Astrocyte of the spinal cord (primary cell): ENCODE results near the gene DGCR6.
"Not testable (repeated sequence)": the region's sequence is repeated elsewhere in the genome, so short reads cannot be mapped to it uniquely, and the experiment has no call there.

Experiments
- DNase-seq: peaks from one replicate; pipeline ENCODE4 v3.0.0; 2011; ENCODE audit warnings: low read depth, low spot score
- H3K4me3 ChIP-seq: 2 replicates; pipeline ENCODE4 v1.5.1; 2011; ENCODE audit warnings: low read depth, mild to moderate bottlenecking, low read length, moderate library complexity
- in situ Hi-C: cut with HindIII; loops from 2 replicates; pipeline ENCODE4 v1.10.0; 2017; ENCODE audit warnings: low sequenced_read_pairs
- TF ChIP-seq, protein P1 (sequence below): IDR thresholded peaks from 2 replicates; pipeline ENCODE4 v1.5.1; 2012; ENCODE audit warnings: low read depth, mild to moderate bottlenecking, low read length, inconsistent platforms

DGCR6 gene

DNA sequence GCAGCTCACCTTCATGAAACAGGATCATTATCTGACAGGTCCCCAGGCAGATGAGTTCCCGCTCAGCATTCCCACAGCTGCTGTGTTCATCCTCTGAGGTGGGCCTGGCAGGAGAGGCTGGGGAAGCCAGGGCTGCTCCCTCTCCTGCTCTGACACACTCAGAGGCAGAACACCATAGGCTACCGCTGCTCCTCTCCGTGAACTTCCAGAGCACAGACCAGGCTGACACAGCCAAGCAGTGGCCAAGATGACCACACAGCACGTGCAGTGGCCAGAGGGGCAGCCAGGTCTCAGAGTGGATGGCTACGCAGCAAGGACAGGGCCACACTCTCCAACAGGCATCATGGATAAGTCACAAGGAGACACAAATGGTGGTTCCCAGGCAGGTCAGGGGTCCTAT, 21.5 kb downstream of the DGCR6 start:
- no peak for DNase-seq
- in situ Hi-C loops, result no loop called here
- H3K4me3 ChIP-seq, result no peak overlapping the region
- TF ChIP-seq, protein P1, sequence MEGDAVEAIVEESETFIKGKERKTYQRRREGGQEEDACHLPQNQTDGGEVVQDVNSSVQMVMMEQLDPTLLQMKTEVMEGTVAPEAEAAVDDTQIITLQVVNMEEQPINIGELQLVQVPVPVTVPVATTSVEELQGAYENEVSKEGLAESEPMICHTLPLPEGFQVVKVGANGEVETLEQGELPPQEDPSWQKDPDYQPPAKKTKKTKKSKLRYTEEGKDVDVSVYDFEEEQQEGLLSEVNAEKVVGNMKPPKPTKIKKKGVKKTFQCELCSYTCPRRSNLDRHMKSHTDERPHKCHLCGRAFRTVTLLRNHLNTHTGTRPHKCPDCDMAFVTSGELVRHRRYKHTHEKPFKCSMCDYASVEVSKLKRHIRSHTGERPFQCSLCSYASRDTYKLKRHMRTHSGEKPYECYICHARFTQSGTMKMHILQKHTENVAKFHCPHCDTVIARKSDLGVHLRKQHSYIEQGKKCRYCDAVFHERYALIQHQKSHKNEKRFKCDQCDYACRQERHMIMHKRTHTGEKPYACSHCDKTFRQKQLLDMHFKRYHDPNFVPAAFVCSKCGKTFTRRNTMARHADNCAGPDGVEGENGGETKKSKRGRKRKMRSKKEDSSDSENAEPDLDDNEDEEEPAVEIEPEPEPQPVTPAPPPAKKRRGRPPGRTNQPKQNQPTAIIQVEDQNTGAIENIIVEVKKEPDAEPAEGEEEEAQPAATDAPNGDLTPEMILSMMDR, result no peak

DNA sequence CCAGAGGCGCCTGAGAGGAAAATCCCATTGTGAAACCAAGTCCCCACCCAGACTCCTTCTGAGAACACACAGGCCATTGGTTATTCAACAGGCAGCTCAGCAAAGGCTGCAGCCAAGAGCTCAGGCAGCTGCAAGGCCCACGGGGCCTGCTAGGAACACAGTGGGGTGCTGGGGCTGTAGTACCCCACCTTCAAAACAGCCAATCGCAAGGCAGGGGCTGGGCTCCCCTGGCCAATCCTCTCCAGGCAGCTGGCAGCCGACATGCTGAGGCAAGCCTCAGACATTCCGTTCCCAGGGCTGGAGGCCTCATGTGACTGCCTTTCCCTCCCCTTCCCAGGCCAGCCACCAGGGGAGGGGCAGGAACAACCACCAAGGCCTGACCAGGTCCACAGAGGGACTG, 23.3 kb downstream of the DGCR6 start:
- TF ChIP-seq, protein P1, result no peak
- in situ Hi-C loops, result no loop called here
- no peak for DNase-seq
- no peak overlapping the region for H3K4me3 ChIP-seq

DNA sequence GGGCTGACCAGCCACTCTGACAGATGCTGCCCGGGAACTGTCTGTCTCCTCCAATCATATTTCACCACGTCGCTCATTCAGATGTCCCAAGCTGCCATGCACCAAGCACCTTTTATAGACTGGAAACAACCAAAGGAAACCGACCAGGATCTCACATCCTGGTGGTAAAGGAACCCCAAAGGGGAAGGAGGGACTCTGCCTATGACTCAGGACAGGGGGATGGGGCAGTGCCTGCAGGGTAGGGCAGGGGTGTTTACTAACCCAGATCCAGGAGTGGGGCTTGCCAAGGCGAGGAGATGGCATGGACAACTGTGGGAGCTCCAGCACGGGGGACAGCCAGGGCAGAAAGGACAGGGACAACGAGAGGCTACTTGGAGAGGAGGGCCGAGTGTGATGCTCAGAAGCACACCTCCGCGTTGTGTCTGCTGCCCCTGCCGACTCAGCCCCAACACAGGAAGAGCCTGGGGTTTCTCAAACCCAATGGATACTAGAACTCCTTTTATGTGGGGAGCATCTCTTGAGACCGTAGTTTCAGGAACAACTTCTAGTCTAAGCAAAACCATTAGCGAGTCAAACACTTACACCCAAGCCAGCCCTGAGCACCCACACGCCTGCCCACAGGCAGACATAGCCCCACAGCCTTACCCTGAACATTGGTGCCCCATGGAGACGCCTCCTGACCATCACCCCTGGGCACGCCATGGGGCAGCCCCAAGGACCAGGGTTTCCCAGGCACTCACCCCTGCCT, 26.0 kb downstream of the DGCR6 start:
- TF ChIP-seq, protein P1, result no peak
- in situ Hi-C loops, result no loop called here

DNA sequence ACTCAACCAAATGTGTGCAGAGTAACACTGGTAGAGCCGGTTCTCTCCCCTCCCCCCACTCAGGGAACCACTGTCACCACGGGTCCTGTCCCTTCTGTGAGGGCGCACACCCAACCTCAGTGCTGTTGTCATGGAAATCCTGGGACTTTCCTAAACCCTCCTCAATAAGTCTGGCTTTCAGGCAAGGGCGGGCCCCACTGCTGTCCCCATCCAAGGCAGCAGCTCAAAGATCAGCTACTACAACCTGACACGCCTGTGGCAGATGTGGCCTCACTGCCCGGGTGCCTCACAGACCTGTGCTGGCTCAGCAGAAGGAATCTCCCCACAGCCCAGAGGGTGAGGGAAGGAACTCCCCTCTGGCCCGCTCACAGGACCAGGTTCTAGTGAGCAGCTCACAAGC, 27.8 kb downstream of the DGCR6 start:
- no peak for DNase-seq
- H3K4me3 ChIP-seq, result no peak overlapping the region
- TF ChIP-seq, protein P1, result no peak
- in situ Hi-C loops, result no loop called here

More for the DNA sequence above, 26.0 kb downstream of the DGCR6 start:
- DNase-seq, result no peak
- H3K4me3 ChIP-seq, result no peak overlapping the region

DNA sequence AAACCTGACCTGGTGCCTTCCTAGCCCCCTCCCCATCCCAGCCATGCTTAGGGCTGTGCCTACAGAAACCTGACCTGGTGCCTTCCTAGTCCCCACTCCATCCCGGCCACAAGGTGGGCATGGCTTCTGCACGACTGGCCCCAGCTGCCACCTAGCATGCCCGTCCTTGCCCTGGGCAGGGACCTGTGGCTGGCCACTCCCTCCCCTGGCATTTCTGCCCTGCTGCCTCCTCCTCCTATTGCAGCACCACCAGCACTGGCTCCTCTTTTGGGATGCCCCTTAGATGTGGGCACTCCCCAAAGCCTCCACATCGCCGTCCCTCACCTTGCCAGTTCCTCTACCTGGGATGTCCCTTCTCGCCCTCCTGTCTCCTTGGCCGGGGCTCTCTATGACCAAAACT, 28.6 kb downstream of the DGCR6 start:
- DNase-seq, H3K4me3 ChIP-seq, in situ Hi-C loops: not testable (repeated sequence)

DNA sequence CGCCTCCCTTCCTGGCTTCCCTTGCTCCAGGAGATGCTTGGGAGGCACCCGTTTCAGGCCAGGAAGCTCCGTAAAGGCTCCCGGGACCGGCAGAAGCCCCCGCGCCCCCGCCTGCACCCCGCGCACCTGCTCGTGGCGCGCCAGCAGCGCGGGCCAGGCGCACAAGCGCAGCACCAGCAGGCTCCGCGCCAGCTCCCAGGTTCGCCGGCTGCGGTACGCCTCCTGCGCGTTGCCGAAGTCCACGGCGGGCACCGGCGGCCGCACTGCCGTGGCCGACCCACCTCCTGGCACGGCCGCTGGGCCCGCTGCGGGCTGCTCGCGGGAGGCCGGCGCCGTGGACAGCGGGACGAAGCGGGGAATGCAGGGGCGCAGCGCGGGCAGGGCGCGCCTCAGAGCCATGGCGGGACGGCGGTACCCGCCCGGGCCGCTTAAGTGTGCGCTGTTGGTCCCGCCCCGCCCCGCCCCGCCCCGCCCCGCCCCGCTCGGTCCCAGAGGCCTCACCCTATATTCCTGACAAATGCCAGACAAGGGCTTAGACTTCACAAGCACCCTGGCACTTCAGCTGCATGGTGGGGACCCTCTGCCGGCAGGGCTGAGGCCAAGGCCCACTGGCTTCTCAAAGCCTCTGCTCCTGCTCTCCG, 29.9 kb downstream of the DGCR6 start, which contains the start of gene PRODH:
Gene PRODH, minus strand, starts transcription at position 405 of the 641 bp plus-strand sequence. Its CDS starts 6 bp downstream, at position 399.
- DNase-seq, result no peak
- in situ Hi-C loops, result no loop called here
- TF ChIP-seq, protein P1, result no peak
- no peak within 1 kb of the TSS for H3K4me3 ChIP-seq

DNA sequence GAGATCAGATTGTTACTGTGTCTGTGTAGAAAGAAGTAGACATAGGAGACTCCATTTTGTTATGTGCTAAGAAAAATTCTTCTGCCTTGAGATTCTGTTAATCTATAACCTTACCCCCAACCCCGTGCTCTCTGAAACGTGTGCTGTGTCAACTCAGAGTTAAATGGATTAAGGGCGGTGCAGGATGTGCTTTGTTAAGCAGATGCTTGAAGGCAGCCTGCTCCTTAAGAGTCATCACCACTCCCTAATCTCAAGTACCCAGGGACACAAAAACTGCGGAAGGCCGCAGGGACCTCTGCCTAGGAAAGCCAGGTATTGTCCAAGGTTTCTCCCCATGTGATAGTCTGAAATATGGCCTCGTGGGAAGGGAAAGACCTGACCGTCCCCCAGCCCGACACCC, 32.6 kb downstream of the DGCR6 start:
- DNase-seq, in situ Hi-C loops, H3K4me3 ChIP-seq: not testable (repeated sequence)

DNA sequence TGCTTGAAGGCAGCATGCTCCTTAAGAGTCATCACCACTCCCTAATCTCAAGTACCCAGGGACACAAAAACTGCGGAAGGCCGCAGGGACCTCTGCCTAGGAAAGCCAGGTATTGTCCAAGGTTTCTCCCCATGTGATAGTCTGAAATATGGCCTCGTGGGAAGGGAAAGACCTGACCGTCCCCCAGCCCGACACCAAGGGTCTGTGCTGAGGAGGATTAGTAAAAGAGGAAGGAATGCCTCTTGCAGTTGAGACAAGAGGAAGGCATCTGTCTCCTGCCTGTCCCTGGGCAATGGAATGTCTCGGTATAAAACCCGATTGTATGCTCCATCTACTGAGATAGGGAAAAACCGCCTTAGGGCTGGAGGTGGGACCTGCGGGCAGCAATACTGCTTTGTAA, 41.0 kb downstream of the DGCR6 start:
- DNase-seq, in situ Hi-C loops, H3K4me3 ChIP-seq: not testable (repeated sequence)
